Large intestine (tissue), 12 donors: ENCODE measurements around the gene MAGEB18. TPM values are rescaled to one million over a fixed set of nuclear protein-coding genes. Genes with fewer than 3 reads are reported as not detected.

ENCODE experiments used
- DNase-seq, 2 donors: peaks; one replicate each; pipeline versions ENCODE4 v3.0.0 to v3.0.0-alpha.2; 2013
- H3K27ac ChIP-seq: one replicate; pipeline ENCODE4 v1.5.1; 2013; ENCODE audit warnings: low read length
- H3K27me3 ChIP-seq: 2 replicates; pipeline ENCODE4 v1.6.1; 2013; ENCODE audit warnings: low read length; ENCODE audit not compliant: control insufficient read depth, insufficient read depth
- H3K36me3 ChIP-seq: 2 replicates; pipeline ENCODE4 v1.6.1; 2013; ENCODE audit warnings: low read length; ENCODE audit not compliant: control insufficient read depth, insufficient read depth
- H3K4me1 ChIP-seq: one replicate; pipeline ENCODE4 v1.6.1; 2013; ENCODE audit warnings: low read length; ENCODE audit not compliant: control insufficient read depth, insufficient read depth
- H3K4me3 ChIP-seq: one replicate; pipeline ENCODE4 v1.5.1; 2013; ENCODE audit warnings: low read length
- H3K9me3 ChIP-seq: one replicate; pipeline ENCODE4 v1.6.1; 2013; ENCODE audit warnings: mild to moderate bottlenecking, low read depth, low read length, moderate library complexity; ENCODE audit not compliant: control insufficient read depth
- WGBS: methylation state at CpG from one replicate; pipeline ENCODE4 v1.1.5; 2013; ENCODE audit warnings: low lambda C conversion rate; ENCODE audit not compliant: insufficient coverage; 5-methylcytosine and 5-hydroxymethylcytosine counted together
- long read RNA-seq, 11 donors: transcript quantifications; one replicate each; lab custom pipeline, GENCODE V29; 2026
- polyA plus RNA-seq: library from polyadenylated mRNA; unstranded; fragments of 120-200 nt; gene quantifications from one replicate; pipeline ENCODE4 v1.2.1, GENCODE V29; 2013

MAGEB18 gene
- not detected for polyA plus RNA-seq
- long read RNA-seq, donor 1, result 0 reads
- long read RNA-seq, donor 2, result 0 reads
- long read RNA-seq, donor 3, result 0 reads
- long read RNA-seq, donor 4, result 0 reads
- long read RNA-seq, donor 5, result 0 reads
- long read RNA-seq, donor 6, result 0 reads
- long read RNA-seq, donor 7, result 0 reads
- long read RNA-seq, donor 8, result 0 reads
- long read RNA-seq, donor 9, result 0 reads
- long read RNA-seq, donor 10, result 0 reads
- long read RNA-seq, donor 11, result 0 reads

DNA sequence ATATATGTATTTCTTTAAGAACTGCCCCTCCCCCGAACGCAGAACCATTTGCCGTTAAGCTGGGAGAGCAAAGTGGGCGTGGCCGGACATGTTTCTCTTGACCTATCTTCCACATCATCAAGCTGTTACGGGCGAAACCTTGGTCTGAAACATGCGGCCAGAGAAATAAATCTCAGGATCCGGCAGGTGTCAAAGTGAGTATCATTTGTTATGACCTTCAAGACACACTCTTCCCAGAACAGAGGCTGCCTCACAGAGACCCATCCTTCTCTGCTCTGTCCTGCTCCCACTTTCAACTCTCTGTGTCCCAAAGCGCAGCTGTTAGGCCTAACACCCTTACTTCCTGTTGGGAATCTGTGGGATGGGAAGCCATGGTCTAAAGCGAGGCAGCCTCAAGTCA is at the start of gene MAGEB18:
Gene MAGEB18, plus strand, starts transcription at position 70 of the 400 bp plus-strand sequence. CDS start 643 bp downstream, outside the sequence.
- no CpG with 5 or more reads among the region's 11 CpGs for WGBS
- Histone ChIP-seq H3K27ac (no peak within 1 kb of the TSS), H3K27me3 (no peaks in the 10 kb centered on the region), H3K9me3 (no peaks in the 10 kb centered on the region), H3K4me3 (no peak within 1 kb of the TSS), H3K36me3 (no peaks in the 10 kb centered on the region), H3K4me1 (no peaks in the 10 kb centered on the region)
- no peak for DNase-seq

DNA sequence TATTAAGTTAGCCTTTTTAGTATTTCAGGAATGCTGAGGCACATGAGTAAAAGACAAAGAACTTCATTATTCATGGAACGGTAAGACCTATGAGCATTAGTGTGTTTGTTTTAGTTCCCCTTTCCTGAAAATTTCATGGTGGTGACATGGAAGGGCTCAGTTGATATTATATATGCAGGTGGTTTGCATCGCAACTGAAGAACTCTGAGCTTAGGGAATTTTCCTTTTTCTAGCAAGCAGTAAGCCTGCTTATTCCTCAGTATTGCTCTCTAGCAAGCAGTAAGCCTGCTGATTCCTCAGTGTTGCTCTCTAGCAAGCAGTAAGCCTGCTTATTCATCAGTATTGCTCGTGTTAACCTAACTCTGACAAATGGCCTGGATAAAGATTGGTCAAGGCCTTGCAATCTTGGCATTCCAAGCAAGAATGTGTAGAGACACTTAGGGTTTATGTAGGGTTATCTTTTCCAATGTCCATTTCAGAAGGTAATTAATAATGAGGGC is 37.7 kb upstream of the MAGEB18 start:
- H3K4me1 ChIP-seq, result no peaks in the 10 kb centered on the region
- no peak for DNase-seq
- WGBS, result no CpG with 5 or more reads among the region's 3 CpGs
- no peaks in the 10 kb centered on the region for H3K36me3 ChIP-seq
- H3K9me3 ChIP-seq, result no peaks in the 10 kb centered on the region
- no peak overlapping the region for H3K27ac ChIP-seq
- no peak overlapping the region for H3K4me3 ChIP-seq
- no peaks in the 10 kb centered on the region for H3K27me3 ChIP-seq

DNA sequence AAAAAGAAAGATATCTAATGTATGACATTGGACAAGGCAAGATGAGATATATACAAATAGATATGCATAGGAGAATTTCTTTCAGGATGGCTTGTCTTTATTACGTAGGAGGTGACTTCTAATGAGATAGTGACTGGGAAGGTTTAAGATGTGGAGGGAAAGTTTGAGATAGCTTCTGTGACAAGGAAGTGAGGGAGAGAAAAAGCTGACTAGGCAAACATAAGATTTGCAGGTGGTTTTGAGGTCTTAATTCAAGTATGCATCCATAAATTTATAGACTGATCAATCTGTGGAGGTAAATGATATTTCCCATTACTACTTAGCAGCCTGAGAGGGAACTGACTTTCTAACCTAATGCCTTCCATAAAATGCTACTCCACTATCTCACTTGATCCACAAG is 29.0 kb upstream of the MAGEB18 start:
- Histone ChIP-seq H3K27me3 (no peaks in the 10 kb centered on the region), H3K27ac (no peak overlapping the region), H3K4me3 (no peak overlapping the region), H3K4me1 (no peaks in the 10 kb centered on the region), H3K36me3 (no peaks in the 10 kb centered on the region), H3K9me3 (no peaks in the 10 kb centered on the region)
- no CpG with 5 or more reads among the region's 1 CpG for WGBS
- no peak for DNase-seq

DNA sequence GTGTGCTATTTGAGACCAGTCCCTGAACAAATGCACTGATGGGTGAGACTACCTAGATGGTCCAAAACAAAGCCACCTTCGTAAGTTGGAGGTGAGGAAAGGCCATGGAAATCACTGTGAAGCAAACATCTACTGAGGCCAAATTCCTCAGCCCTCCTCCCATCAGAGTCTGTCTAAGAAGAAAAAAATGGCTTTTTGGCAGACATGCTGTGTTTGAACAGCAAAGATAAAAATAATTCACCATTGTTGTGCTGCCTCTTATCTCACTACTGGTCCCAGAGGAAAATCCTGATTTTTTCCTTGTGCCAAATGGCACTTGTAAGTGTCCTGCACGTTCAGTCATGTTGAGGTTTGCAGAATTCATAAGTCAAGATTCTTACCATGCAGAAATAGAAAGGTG is 7.9 kb downstream of the MAGEB18 start:
- no peaks in the 10 kb centered on the region for H3K9me3 ChIP-seq
- WGBS, result no CpG with 5 or more reads among the region's 2 CpGs
- H3K4me1 ChIP-seq, result no peaks in the 10 kb centered on the region
- H3K36me3 ChIP-seq, result no peaks in the 10 kb centered on the region
- H3K27me3 ChIP-seq, result no peaks in the 10 kb centered on the region
- no peak for DNase-seq
- H3K4me3 ChIP-seq, result no peak overlapping the region
- no peak overlapping the region for H3K27ac ChIP-seq

DNA sequence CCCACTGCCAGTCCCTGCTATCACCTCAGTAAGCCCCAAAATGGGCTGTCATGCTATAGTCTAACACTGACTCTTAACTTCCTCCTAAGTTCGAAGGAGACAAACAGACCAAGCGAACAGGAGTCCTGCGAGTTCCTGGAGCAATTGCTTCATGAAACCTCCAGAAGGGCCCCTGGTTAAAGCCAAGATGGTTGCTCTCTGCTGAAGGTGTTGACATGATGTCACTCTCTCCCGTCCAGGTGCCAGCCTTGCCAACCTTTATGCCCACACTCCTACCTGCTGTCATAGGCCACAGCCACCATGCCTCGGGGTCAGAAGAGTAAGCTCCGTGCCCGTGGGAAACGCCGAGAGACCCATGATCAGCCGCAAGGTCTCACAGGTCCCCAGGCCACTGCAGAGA is 22.2 kb downstream of the MAGEB18 start, which contains the start of gene MAGEB6B:
Gene MAGEB6B, plus strand, starts transcription at position 301 of the 400 bp plus-strand sequence. Its CDS starts 0 bp downstream, at position 301.
- DNase-seq, result no peak
- WGBS, result no CpG with 5 or more reads among the region's 10 CpGs
- no peaks in the 10 kb centered on the region for H3K36me3 ChIP-seq

More for the DNA sequence above, 22.2 kb downstream of the MAGEB18 start, which contains the start of gene MAGEB6B:
- Histone ChIP-seq H3K4me1 (no peaks in the 10 kb centered on the region), H3K27me3 (no peaks in the 10 kb centered on the region), H3K9me3 (no peaks in the 10 kb centered on the region), H3K4me3 (no peak within 1 kb of the TSS), H3K27ac (no peak within 1 kb of the TSS)

Other genes starting within 250 kb of the MAGEB18 start
- gene MAGEB6B, start 22.3 kb downstream of the MAGEB18 start, polyA plus RNA-seq, result not detected
- not detected for gene MAGEB6, start 54.1 kb downstream of the MAGEB18 start, polyA plus RNA-seq
- not detected for gene MAGEB5, start 77.8 kb downstream of the MAGEB18 start, polyA plus RNA-seq